H1 (cell line): ENCODE results near the gene PACSIN1. TPM values are rescaled to one million over a fixed set of nuclear protein-coding genes. Genes with fewer than 3 reads are reported as not detected.
A peak's percentile ranks its signal among the peaks of the same experiment; 100 is the strongest.

ENCODE experiments used
- CTCF ChIA-PET: fragments of 300-600 bp; sonication (Branson Sonifier 250); formaldehyde crosslinking; loops from one replicate; lab custom pipeline; 2021; ENCODE audit not compliant: partially characterized antibody; lab: Charles Lee
- POLR2A ChIA-PET: fragments of 300-600 bp; sonication (Branson Sonifier 250); formaldehyde crosslinking; loops from one replicate; lab custom pipeline; 2021; ENCODE audit warnings: inconsistent platforms; ENCODE audit not compliant: partially characterized antibody; lab: Charles Lee
- DNase-seq, 2 experiments: peaks; one replicate each; pipeline versions ENCODE4 v3.0.0 to v3.0.0-alpha.2; 2010 to 2022; ENCODE audit warnings: low spot score in 2 of 2, low read depth in 1 of 2, mixed read lengths in 1 of 2
- FAIRE-seq: peaks from 2 replicates; lab custom pipeline; 2011; peaks lifted over from hg19 to GRCh38; lab: Jason Lieb, UNC
- H2AFZ ChIP-seq: 2 replicates; pipeline ENCODE4 v1.8.1; 2012; ENCODE audit warnings: low read length, inconsistent platforms
- H2AK5ac ChIP-seq: 2 replicates; pipeline ENCODE4 v1.6.1; 2013; ENCODE audit warnings: low read depth, low read length
- H2BK120ac ChIP-seq: replicated peaks from 2 replicates; pipeline ENCODE3; 2013; ENCODE audit warnings: low read depth, low read length, inconsistent platforms
- H2BK12ac ChIP-seq: 2 replicates; pipeline ENCODE4 v1.6.1; 2013; ENCODE audit warnings: low read depth, low read length
- H2BK15ac ChIP-seq: 2 replicates; pipeline ENCODE4 v1.6.1; 2013; ENCODE audit warnings: low read length
- H2BK20ac ChIP-seq: 2 replicates; pipeline ENCODE4 v1.6.1; 2013; ENCODE audit warnings: low read length
- H2BK5ac ChIP-seq: 2 replicates; pipeline ENCODE4 v1.6.1; 2013; ENCODE audit warnings: low read depth, low read length
- H3K14ac ChIP-seq: 2 replicates; pipeline ENCODE4 v1.6.1; 2013; ENCODE audit warnings: inconsistent platforms; ENCODE audit not compliant: insufficient read length
- H3K18ac ChIP-seq: 2 replicates; pipeline ENCODE4 v1.6.1; 2013; ENCODE audit warnings: low read length; ENCODE audit errors: extremely low read depth
- H3K23ac ChIP-seq: 2 replicates; pipeline ENCODE4 v1.6.1; 2013; ENCODE audit warnings: inconsistent platforms; ENCODE audit not compliant: insufficient read length
- H3K23me2 ChIP-seq: 2 replicates; pipeline ENCODE4 v1.6.1; 2013; ENCODE audit warnings: low read depth, low read length
- H3K27ac ChIP-seq: 2 replicates; pipeline ENCODE4 v1.6.1; 2011; ENCODE audit warnings: low read depth, low read length, inconsistent platforms
- H3K27me3 ChIP-seq, 4 experiments: replicated peaks in 1 of 4; 1 replicate in 1 of 4; 2 replicates in 3 of 4; pipeline versions ENCODE4 v1.6.1 to v1.8.1; 2011 to 2013; ENCODE audit warnings: low read length in 3 of 4, mild to moderate bottlenecking in 3 of 4, inconsistent platforms in 2 of 4, mixed read lengths in 2 of 4, moderate library complexity in 1 of 4; ENCODE audit not compliant: control insufficient read depth in 3 of 4, insufficient read depth in 3 of 4; ENCODE audit errors: extremely low read depth in 1 of 4
- H3K36me3 ChIP-seq, 4 experiments: 2 replicates each; pipeline versions ENCODE4 v1.6.1 to v1.8.1; 2011 to 2013; ENCODE audit warnings: mild to moderate bottlenecking in 4 of 4, low read length in 3 of 4, moderate library complexity in 2 of 4, control low read depth in 1 of 4, inconsistent platforms in 1 of 4; ENCODE audit not compliant: insufficient read depth in 4 of 4, control insufficient read depth in 2 of 4
- H3K4ac ChIP-seq: replicated peaks from 2 replicates; pipeline ENCODE3; 2013; ENCODE audit warnings: low read length, low read depth, mixed read lengths, inconsistent platforms; ENCODE audit not compliant: insufficient read length
- H3K4me1 ChIP-seq, 4 experiments: replicated peaks in 1 of 4; 1 replicate in 1 of 4; 2 replicates in 3 of 4; pipeline versions ENCODE4 v1.6.1 to v1.8.1; 2011 to 2013; ENCODE audit warnings: low read length in 3 of 4, inconsistent platforms in 2 of 4, mixed read lengths in 1 of 4; ENCODE audit not compliant: insufficient read depth in 4 of 4, control insufficient read depth in 3 of 4
- H3K4me2 ChIP-seq, 2 experiments: 2 replicates each; pipeline versions ENCODE4 v1.6.1 to v1.8.1; 2011 to 2013; ENCODE audit warnings: low read depth in 2 of 2, low read length in 2 of 2, control low read depth in 1 of 2, inconsistent platforms in 1 of 2, mild to moderate bottlenecking in 1 of 2; ENCODE audit not compliant: insufficient read depth in 1 of 2
- H3K4me3 ChIP-seq, 4 experiments: fragments of 200-600, 300-600 bp in 1 of 4; sonication (generic), shearing (Covaris generic), sonication (Bioruptor Twin) in 1 of 4; 2 replicates each; pipeline versions ENCODE4 v1.5.1 to v1.8.1; 2011 to 2016; ENCODE audit warnings: low read length in 4 of 4, low read depth in 3 of 4, control low read depth in 2 of 4, inconsistent platforms in 2 of 4, mild to moderate bottlenecking in 2 of 4, mixed read lengths in 1 of 4, moderate library complexity in 1 of 4; ENCODE audit not compliant: insufficient read depth in 2 of 4; ENCODE audit errors: extremely low read depth in 1 of 4
- H3K56ac ChIP-seq: replicated peaks from 2 replicates; pipeline ENCODE3; 2013; ENCODE audit warnings: low read depth, mild to moderate bottlenecking, mixed read lengths, low read length, inconsistent platforms; ENCODE audit not compliant: insufficient read length
- H3K79me1 ChIP-seq: 2 replicates; pipeline ENCODE4 v1.6.1; 2013; ENCODE audit warnings: low read depth, low read length, control low read depth
- H3K79me2 ChIP-seq, 2 experiments: 2 replicates each; pipeline versions ENCODE4 v1.6.1 to v1.8.1; 2012 to 2013; ENCODE audit warnings: low read length in 2 of 2, mild to moderate bottlenecking in 2 of 2, inconsistent platforms in 1 of 2; ENCODE audit not compliant: insufficient read depth in 2 of 2, control insufficient read depth in 1 of 2
- H3K9ac ChIP-seq, 4 experiments: replicated peaks in 1 of 4; 1 replicate in 1 of 4; 2 replicates in 3 of 4; pipeline versions ENCODE4 v1.6.1 to v1.8.1; 2011 to 2013; ENCODE audit warnings: low read depth in 3 of 4, low read length in 3 of 4, control low read depth in 2 of 4, mild to moderate bottlenecking in 2 of 4, moderate library complexity in 2 of 4, inconsistent platforms in 1 of 4; ENCODE audit errors: extremely low read depth in 1 of 4
- H3K9me3 ChIP-seq, 2 experiments: 2 replicates each; pipeline versions ENCODE4 v1.6.1 to v1.8.1; 2012 to 2013; ENCODE audit warnings: mild to moderate bottlenecking in 2 of 2, moderate library complexity in 2 of 2, control low read depth in 1 of 2, inconsistent platforms in 1 of 2, low read depth in 1 of 2, low read length in 1 of 2, mixed read lengths in 1 of 2; ENCODE audit not compliant: insufficient read depth in 2 of 2
- H4K20me1 ChIP-seq, 2 experiments: replicated peaks in 1 of 2; 2 replicates each; pipeline versions ENCODE3 to v1.8.1; 2011 to 2013; ENCODE audit warnings: inconsistent platforms in 2 of 2, low read length in 2 of 2, mild to moderate bottlenecking in 1 of 2; ENCODE audit not compliant: insufficient read depth in 2 of 2, control insufficient read depth in 1 of 2
- H4K5ac ChIP-seq: 2 replicates; pipeline ENCODE4 v1.6.1; 2013; ENCODE audit warnings: low read length, low read depth, mixed read lengths, inconsistent platforms; ENCODE audit not compliant: insufficient read length
- H4K8ac ChIP-seq: 2 replicates; pipeline ENCODE4 v1.8.0; 2013; ENCODE audit warnings: mild to moderate bottlenecking, moderate library complexity, low read length, inconsistent platforms; ENCODE audit not compliant: insufficient read depth; ENCODE audit errors: extremely low read depth
- H4K91ac ChIP-seq: replicated peaks from 2 replicates; pipeline ENCODE3; 2013; ENCODE audit warnings: low read length, mixed read lengths, inconsistent platforms; ENCODE audit not compliant: insufficient read length
- KDM1A ChIP-seq: fragments of 200-600, 300-600 bp; sonication (generic); IDR thresholded peaks from 2 replicates; pipeline ENCODE4 v1.7.1; 2016; ENCODE audit warnings: mild to moderate bottlenecking, low read length, borderline replicate concordance
- WGBS, 2 experiments: shearing (Covaris generic) in 1 of 2; methylation state at CpG; one replicate each; pipeline versions ENCODE4 v1.1.6 to v1.1.7; 2013 to 2015; ENCODE audit warnings: low lambda C conversion rate in 2 of 2, mixed read lengths in 2 of 2, inconsistent platforms in 1 of 2, low coverage in 1 of 2, missing lambda C conversion rate in 1 of 2; ENCODE audit not compliant: insufficient replicate concordance in 2 of 2, insufficient coverage in 1 of 2, insufficient read length in 1 of 2; ENCODE audit errors: extremely low coverage in 1 of 2, missing lambda C conversion rate in 1 of 2; 5-methylcytosine and 5-hydroxymethylcytosine counted together
- polyA plus RNA-seq, 7 experiments: library from polyadenylated mRNA; depleted of rRNA in 3 of 7; stranded (reverse) in 5 of 7; unstranded in 2 of 7; fragments of >200 nt in 5 of 7; fragments of 200-250 nt in 2 of 7; gene quantifications; 1 replicate in 5 of 7; 2 replicates in 1 of 7; 4 replicates in 1 of 7; pipeline versions ENCODE4 v1.2.1 to v1.2.3, GENCODE V29; 2011 to 2013; ENCODE audit warnings: missing spikeins in 2 of 7, mixed read lengths in 2 of 7
- total RNA-seq: library from RNA; stranded (reverse); fragmentation: NEBNext Ultra II Directional; extraction: Animal tissue kit (Norgen Biotek cat#: 25700); gene quantifications from 2 replicates; pipeline ENCODE4 v1.2.1, GENCODE V29; 2021
- TF ChIP-seq, protein P1 (sequence below): IDR thresholded peaks from 2 replicates; pipeline ENCODE4 v1.6.1; 2011; ENCODE audit warnings: low read depth, mild to moderate bottlenecking, low read length; ENCODE audit not compliant: insufficient read depth

Gene PACSIN1
- total and polyA plus RNA-seq, 2 of the 8 experiments (the other 6 are each of a cell fraction or from before 2014, with no cell fraction given) = 5.9 to 11.1 TPM

DNA sequence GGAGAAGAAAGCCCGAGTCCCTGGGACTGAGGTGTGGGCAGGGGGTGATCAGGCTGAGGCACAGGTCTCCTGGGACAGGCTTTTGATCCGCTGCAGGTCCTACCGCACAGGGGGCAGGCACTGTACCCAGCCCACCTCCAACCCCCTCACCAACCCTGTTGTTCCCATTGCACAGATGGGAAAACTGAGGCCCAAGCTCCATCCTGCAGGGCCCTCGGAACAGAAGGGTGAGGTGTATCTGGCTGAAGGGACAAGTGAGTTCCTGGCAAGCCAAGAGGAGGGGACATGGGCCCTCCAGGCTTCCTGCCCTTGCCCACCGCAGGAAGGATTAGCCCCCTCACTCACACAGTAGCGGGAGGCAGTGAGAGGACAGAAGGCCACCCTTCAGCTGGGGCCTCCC lies 106.7 kb downstream of the PACSIN1 start:
- no peak for FAIRE-seq
- WGBS, 2 experiments = 95% methylated on average over 6 of the region's 6 CpGs; no CpG with 5 or more reads in 1 of the 2 experiments
- POLR2A ChIA-PET = interaction anchor here (0.7 to 1.7 kb wide), 3 partner anchors 8 to 29 kb away, joined by 3 to 7 read pairs (median 5); no protein-coding TSS in a partner anchor
- Histone ChIP-seq H3K27me3 (no peaks in the 10 kb centered on the region), H3K23ac (no peak overlapping the region), H4K5ac (no peak overlapping the region), H4K8ac (no peak overlapping the region), H4K20me1 (no peaks in the 10 kb centered on the region), H2BK15ac (no peak overlapping the region), H2BK12ac (no peak overlapping the region), H3K9ac (no peak overlapping the region), H2BK20ac (no peak overlapping the region), H3K4me1 (peaks cover 0 to 18% (median 11%) of the 10 kb centered on the region in 4 experiments), H3K27ac (no peak overlapping the region), H2AFZ (no peak overlapping the region), H3K4ac (no peak overlapping the region), H3K14ac (no peak overlapping the region), H3K18ac (no peak overlapping the region; the same call in 1 of the 2 replicates), H3K23me2 (no peaks in the 10 kb centered on the region), H3K36me3 (no peaks in the 10 kb centered on the region), H3K79me2 (no peaks in the 10 kb centered on the region), H4K91ac (no peak overlapping the region), H2BK5ac (no peak overlapping the region), H3K9me3 (no peaks in the 10 kb centered on the region), H2AK5ac (0 out of 2 replicates have a peak overlapping the region, but pooled peaks have one; percentile 5), H2BK120ac (no peak overlapping the region), H3K4me3 (no peak overlapping the region), H3K4me2 (no peak overlapping the region), H3K56ac (no peak overlapping the region), H3K79me1 (no peaks in the 10 kb centered on the region)
- CTCF ChIA-PET = interaction anchor here (1.8 kb wide), 1 partner anchor 112 kb away, joined by 8 read pairs; no protein-coding TSS in a partner anchor
- TF ChIP-seq KDM1A = peak; percentile 82; the same call in 1 of the 2 replicates
- TF ChIP-seq, protein P1, sequence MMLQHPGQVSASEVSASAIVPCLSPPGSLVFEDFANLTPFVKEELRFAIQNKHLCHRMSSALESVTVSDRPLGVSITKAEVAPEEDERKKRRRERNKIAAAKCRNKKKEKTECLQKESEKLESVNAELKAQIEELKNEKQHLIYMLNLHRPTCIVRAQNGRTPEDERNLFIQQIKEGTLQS = no peak
- no peak for DNase-seq
